Vagina (tissue), 2 donors: ENCODE measurements around the gene NANS. TPM values are rescaled to one million over a fixed set of nuclear protein-coding genes. Genes with fewer than 3 reads are reported as not detected.
A peak's percentile ranks its signal among the peaks of the same experiment; 100 is the strongest.
"Not testable (repeated sequence)": the region's sequence is repeated elsewhere in the genome, so short reads cannot be mapped to it uniquely, and the experiment has no call there.

Experiments
- DNase-seq, 2 donors: peaks; one replicate each; pipeline ENCODE4 v3.0.0-alpha.2; 2017; ENCODE audit errors: extremely low spot score in 2 of 2
- H3K27ac ChIP-seq: fragments of 200-600 bp; sonication (generic); one replicate; pipeline ENCODE4 v1.5.1; 2019
- H3K27me3 ChIP-seq: fragments of 200-600 bp; sonication (generic); one replicate; pipeline ENCODE4 v1.5.1; 2019
- H3K36me3 ChIP-seq, 2 donors: fragments of 200-600 bp; sonication (generic); one replicate each; pipeline ENCODE4 v1.5.1; 2017 to 2019
- H3K4me1 ChIP-seq: fragments of 200-600 bp; sonication (generic); one replicate; pipeline ENCODE4 v1.5.1; 2019
- H3K4me3 ChIP-seq, 2 donors: fragments of 200-600 bp; sonication (generic); 1 replicate in 1 of 2; 2 replicates in 1 of 2; pipeline ENCODE4 v1.5.1; 2016 to 2019
- H3K9me3 ChIP-seq: fragments of 200-600 bp; sonication (generic); one replicate; pipeline ENCODE4 v1.5.1; 2019
- POLR2A ChIP-seq, 2 donors: fragments of 450-650 bp; IDR thresholded peaks; one replicate each; pipeline ENCODE4 v1.6.1; 2017; ENCODE audit warnings: antibody characterized with exemption in 2 of 2, mild to moderate bottlenecking in 2 of 2, moderate library complexity in 2 of 2
- POLR2AphosphoS5 ChIP-seq, 2 donors: sonication (generic); formaldehyde crosslinking; IDR thresholded peaks; one replicate each; pipeline ENCODE4 v1.9.0; 2017; ENCODE audit warnings: antibody characterized with exemption in 2 of 2, mild to moderate bottlenecking in 2 of 2, low read depth in 1 of 2; ENCODE audit not compliant: insufficient read depth in 1 of 2
- intact Hi-C: fragments of 100-400 bp; cut with DNase I; formaldehyde crosslinking; loops from one replicate; pipeline ENCODE4 v1.15.1; 2023
- total RNA-seq: library from RNA; depleted of rRNA; stranded (reverse); fragments of >200 nt; gene quantifications from one replicate; pipeline ENCODE4 v1.2.3, GENCODE V29; 2016
- TF ChIP-seq, protein P1 (sequence below), 3 experiments: fragments of 450-650 bp in 2 of 3; fragments of 200-600 bp in 1 of 3; sonication (generic) in 1 of 3; IDR thresholded peaks; one replicate each; pipeline ENCODE4 v1.5.1; 2017 to 2019; ENCODE audit warnings: antibody characterized with exemption in 3 of 3, mild to moderate bottlenecking in 2 of 3, moderate library complexity in 2 of 3

The NANS gene
- total RNA-seq, 1 donor from 2014 or later, result 41.7 TPM

DNA sequence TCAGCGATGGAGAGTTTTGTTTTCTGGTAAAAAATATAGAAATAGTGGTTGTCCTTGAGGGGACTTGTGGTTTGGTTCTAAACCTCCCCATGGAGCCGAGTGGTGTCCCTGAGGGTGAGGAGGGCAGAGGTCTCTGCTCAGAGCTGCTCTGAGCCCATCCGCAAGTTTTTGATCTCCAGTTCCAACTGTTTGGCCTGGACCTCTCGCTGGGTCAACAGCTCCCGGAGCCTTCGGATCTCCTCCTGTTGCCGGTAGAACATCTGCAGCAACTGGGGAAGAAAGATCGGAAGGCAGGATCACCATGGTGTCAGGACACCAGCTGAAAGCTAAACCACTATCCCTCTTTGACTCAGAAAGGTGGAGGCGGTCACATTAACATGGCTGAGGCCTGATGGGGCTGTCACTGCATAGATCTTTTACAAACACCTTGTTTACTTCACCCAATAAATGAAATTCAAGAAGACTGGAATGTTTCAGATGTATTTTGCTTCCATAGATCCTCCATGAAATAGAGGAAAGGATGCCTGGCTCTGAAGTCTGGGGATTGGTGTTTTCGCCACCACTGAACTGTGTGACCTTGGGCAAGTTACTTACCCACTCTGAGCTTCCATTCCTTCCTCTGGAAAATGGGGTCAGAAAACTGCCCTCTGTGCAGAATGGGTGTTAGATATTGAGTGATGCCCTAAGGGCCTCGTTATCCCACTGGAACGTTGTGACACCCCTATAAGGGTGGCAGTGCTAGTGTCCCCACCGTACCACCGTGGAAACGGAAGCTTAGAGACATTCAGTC lies 68.3 kb downstream of the NANS start:
- H3K4me1 ChIP-seq, result peaks cover 9% of the 10 kb centered on the region
- no peak overlapping the region for H3K4me3 ChIP-seq
- H3K36me3 ChIP-seq, result peaks cover 0 to 5% of the 10 kb centered on the region in 2 donors
- no peaks in the 10 kb centered on the region for H3K27me3 ChIP-seq
- H3K9me3 ChIP-seq, result no peaks in the 10 kb centered on the region
- no peak for TF ChIP-seq POLR2AphosphoS5 (IDR thresholded peaks at IDR 0.05; ENCODE audit: insufficient read depth in 1 of 2, low read depth in 1 of 2)
- intact Hi-C loops, result no loop called here
- no peak overlapping the region for H3K27ac ChIP-seq
- DNase-seq, result no peak

DNA sequence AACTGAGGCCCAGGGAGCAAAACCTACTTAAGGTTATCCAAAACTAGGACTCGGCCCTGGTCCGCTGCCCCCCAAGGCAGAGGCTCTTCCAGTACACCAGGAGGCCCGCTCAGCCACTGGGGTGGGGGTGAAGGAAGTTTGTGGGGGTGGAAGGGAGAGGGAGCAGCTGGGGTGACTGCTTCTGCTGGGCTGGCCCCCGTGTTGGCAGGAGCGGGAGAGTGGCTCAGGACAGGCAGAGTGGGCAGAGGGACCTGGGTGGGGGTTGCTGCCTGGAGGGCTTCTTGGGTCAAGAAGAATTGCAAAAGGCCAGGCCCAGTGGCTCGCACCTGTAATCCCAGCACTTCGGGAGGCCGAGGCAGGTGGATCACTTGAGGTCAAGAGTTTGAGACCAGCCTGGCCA lies 70.7 kb downstream of the NANS start:
- no peak overlapping the region for H3K4me3 ChIP-seq
- peaks cover 0 to 5% of the 10 kb centered on the region in 2 donors for H3K36me3 ChIP-seq
- H3K27me3 ChIP-seq, result no peaks in the 10 kb centered on the region
- H3K4me1 ChIP-seq, result no peaks in the 10 kb centered on the region
- TF ChIP-seq POLR2A (IDR thresholded peaks at IDR 0.05) (no peak), POLR2AphosphoS5 (IDR thresholded peaks at IDR 0.05; ENCODE audit: insufficient read depth in 1 of 2, low read depth in 1 of 2) (no peak)
- TF ChIP-seq, protein P1, sequence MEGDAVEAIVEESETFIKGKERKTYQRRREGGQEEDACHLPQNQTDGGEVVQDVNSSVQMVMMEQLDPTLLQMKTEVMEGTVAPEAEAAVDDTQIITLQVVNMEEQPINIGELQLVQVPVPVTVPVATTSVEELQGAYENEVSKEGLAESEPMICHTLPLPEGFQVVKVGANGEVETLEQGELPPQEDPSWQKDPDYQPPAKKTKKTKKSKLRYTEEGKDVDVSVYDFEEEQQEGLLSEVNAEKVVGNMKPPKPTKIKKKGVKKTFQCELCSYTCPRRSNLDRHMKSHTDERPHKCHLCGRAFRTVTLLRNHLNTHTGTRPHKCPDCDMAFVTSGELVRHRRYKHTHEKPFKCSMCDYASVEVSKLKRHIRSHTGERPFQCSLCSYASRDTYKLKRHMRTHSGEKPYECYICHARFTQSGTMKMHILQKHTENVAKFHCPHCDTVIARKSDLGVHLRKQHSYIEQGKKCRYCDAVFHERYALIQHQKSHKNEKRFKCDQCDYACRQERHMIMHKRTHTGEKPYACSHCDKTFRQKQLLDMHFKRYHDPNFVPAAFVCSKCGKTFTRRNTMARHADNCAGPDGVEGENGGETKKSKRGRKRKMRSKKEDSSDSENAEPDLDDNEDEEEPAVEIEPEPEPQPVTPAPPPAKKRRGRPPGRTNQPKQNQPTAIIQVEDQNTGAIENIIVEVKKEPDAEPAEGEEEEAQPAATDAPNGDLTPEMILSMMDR (IDR thresholded peaks at IDR 0.05), result no peak
- no peak overlapping the region for H3K27ac ChIP-seq
- DNase-seq, result peak in 1 of 2 donors; percentile 91
- intact Hi-C loops, result no loop called here
- no peaks in the 10 kb centered on the region for H3K9me3 ChIP-seq

DNA sequence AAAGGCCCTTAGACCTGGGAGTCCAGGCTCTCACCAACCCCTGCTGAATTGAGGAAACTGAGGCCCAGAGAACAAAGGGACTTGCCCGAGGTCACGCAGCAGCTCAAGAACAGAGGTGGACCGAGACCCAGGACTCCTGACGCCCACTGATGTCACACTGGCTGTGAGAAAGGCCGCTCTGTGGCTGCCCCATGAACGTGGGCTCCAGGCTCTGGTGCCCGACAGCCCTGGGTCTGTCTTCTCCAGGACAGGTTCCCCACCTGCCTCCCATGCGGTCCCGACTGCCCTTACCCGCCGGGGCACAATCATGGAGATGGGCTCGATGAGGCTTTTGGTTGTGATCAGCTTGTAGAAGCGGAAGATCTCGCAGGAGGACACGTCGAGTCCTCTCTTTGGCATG lies 71.8 kb downstream of the NANS start:
- H3K27me3 ChIP-seq, result no peaks in the 10 kb centered on the region
- intact Hi-C loops, result no loop called here
- no peaks in the 10 kb centered on the region for H3K9me3 ChIP-seq
- TF ChIP-seq POLR2AphosphoS5 (IDR thresholded peaks at IDR 0.05; ENCODE audit: insufficient read depth in 1 of 2, low read depth in 1 of 2), result no peak
- TF ChIP-seq, protein P1 (IDR thresholded peaks at IDR 0.05), result no peak
- no peak for TF ChIP-seq POLR2A (IDR thresholded peaks at IDR 0.05)
- no peak overlapping the region for H3K4me3 ChIP-seq
- H3K4me1 ChIP-seq, result no peaks in the 10 kb centered on the region
- peaks cover 0 to 5% of the 10 kb centered on the region in 2 donors for H3K36me3 ChIP-seq
- H3K27ac ChIP-seq, result no peak overlapping the region
- DNase-seq, result no peak

DNA sequence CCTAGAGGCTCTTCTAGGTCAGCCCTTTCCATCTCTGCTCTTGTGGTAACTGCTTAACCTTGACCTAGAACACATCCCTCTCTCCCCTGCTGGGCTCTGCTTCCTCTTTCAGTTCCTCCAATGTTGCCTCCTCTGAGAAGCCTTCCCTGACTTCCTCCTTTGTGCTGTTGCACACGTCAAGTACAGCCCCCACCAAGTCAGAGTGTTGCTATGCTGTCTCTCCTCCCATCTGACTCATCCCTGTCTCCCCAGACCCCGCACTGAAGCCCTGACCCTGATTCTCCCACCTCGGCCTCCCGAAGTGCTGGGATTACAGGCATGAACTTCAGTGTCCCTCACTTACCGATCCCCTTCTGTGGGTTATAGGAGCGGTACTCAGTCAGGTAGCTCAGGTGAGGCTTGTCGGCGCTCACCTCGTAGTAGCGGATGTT lies 72.9 kb downstream of the NANS start:
- Histone ChIP-seq H3K4me1 (no peaks in the 10 kb centered on the region), H3K27ac (no peak overlapping the region), H3K9me3 (no peaks in the 10 kb centered on the region), H3K36me3 (peaks cover 0 to 5% of the 10 kb centered on the region in 2 donors), H3K27me3 (no peaks in the 10 kb centered on the region), H3K4me3 (no peak overlapping the region)
- intact Hi-C loops, result no loop called here
- TF ChIP-seq, protein P1 (IDR thresholded peaks at IDR 0.05), result no peak
- TF ChIP-seq POLR2A (IDR thresholded peaks at IDR 0.05), result no peak
- TF ChIP-seq POLR2AphosphoS5 (IDR thresholded peaks at IDR 0.05; ENCODE audit: insufficient read depth in 1 of 2, low read depth in 1 of 2), result no peak
- DNase-seq, result peak; percentile 62 to 64

DNA sequence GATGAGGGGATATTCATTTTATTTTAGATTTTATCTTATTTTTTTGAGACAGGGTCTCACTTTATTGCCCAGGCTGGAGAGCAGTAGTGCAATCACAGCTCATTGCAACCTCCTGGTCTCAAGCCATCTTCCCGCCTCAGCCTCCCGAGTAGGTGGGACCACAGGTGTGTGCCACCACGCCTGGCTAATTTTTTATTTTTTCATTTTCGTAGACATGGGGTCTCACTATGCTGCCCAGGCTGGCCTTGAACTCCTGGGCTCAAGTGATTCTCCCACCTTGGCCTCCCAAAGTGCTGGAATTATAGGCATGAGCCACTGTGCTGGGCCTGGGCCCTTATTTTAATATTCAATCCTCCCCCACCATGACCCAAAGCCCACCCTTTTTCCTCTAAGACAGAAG lies 73.5 kb downstream of the NANS start:
- intact Hi-C loops, result not testable (repeated sequence)

DNA sequence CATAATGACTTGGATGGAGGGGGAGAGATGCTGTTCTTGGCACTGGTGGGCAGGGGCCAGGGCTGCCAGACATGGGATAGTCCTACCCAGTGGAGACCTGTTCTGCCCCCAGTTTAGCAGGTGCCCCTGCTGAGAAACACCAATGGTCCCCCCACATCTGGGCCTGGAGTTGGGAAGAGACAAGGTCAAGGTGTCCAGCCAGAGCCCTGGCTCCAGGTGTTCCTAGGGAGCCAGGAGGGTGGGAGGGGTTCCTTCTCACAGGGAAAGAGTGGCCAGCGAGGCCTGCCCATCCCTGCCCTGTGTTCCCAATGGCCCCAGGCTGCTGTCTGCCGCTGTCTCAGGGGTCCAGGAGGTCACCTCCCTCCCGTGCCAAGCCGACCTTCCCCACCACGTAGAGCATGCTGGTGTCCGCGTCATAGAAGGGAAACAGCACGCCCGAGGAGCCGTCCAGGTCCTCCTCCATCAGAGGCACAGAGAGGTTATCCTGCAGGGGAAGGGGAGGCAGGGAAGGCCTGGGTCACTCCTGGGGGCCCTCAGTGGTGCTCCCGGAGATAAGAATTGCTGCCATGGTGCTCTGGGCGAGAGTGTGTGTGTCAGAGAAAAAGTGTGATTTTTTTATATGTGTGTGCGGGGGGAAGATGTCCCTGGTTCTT lies 74.2 kb downstream of the NANS start:
- TF ChIP-seq, protein P1 (IDR thresholded peaks at IDR 0.05), result no peak
- TF ChIP-seq POLR2AphosphoS5 (IDR thresholded peaks at IDR 0.05; ENCODE audit: insufficient read depth in 1 of 2, low read depth in 1 of 2) (no peak), POLR2A (IDR thresholded peaks at IDR 0.05) (no peak)
- Histone ChIP-seq H3K27ac (no peak overlapping the region), H3K27me3 (no peaks in the 10 kb centered on the region), H3K9me3 (no peaks in the 10 kb centered on the region), H3K4me1 (no peaks in the 10 kb centered on the region), H3K36me3 (peaks cover 0 to 5% of the 10 kb centered on the region in 2 donors), H3K4me3 (no peak overlapping the region)
- peak in 1 of 2 donors; percentile 67 for DNase-seq
- intact Hi-C loops, result no loop called here

More for the DNA sequence above, 73.5 kb downstream of the NANS start:
- not testable (repeated sequence) for H3K9me3 ChIP-seq, H3K36me3 ChIP-seq, H3K27me3 ChIP-seq, H3K4me3 ChIP-seq, H3K27ac ChIP-seq, H3K4me1 ChIP-seq
- peak in 1 of 2 donors; percentile 10 for DNase-seq
